Measurements from ENCODE around the gene QPCT.

- no peak for TF ChIP-seq POLR2A (IDR thresholded peaks at IDR 0.05; ENCODE audit: low read depth, low read length)
- TF ChIP-seq RCOR1 (IDR thresholded peaks at IDR 0.05; ENCODE audit: insufficient replicate concordance, low read length): peak; percentile 51
- TF ChIP-seq BHLHE40 (IDR thresholded peaks at IDR 0.05; ENCODE audit: low read depth, low read length): no peak
- TF ChIP-seq RFX5 (IDR thresholded peaks at IDR 0.05; ENCODE audit: low read depth, low read length): no peak
- no peak for TF ChIP-seq CTCF (conservative IDR thresholded peaks at IDR 0.05; ENCODE audit: low read depth, low read length)
- TF ChIP-seq MAFK (IDR thresholded peaks at IDR 0.05; ENCODE audit: low read depth, low read length): no peak
- no peak for TF ChIP-seq CHD1 (IDR thresholded peaks at IDR 0.05; ENCODE audit: low read depth, low read length)
- TF ChIP-seq NFE2L2 (IDR thresholded peaks at IDR 0.05; ENCODE audit: low read depth, low read length): no peak
- no peak for TF ChIP-seq MXI1 (IDR thresholded peaks at IDR 0.05; ENCODE audit: borderline replicate concordance, low read depth, low read length)
- TF ChIP-seq FOS (IDR thresholded peaks at IDR 0.05; ENCODE audit: low read depth, low read length): peak; percentile 76
- TF ChIP-seq USF2 (IDR thresholded peaks at IDR 0.05; ENCODE audit: low read depth, low read length): no peak
Measured at GRCh38 chr2:37388074-37388473, 43.6 kb downstream of the QPCT start.

All from IMR-90 (cell line).